Stimulated activated CD4-positive, alpha-beta T cell treated with anti-CD3 and anti-CD28 coated beads, Interleukin-4, amount 100 ng/mL, for 1 hour (primary cell): ENCODE measurements around the gene FN3K.
"Not testable (repeated sequence)": the region's sequence is repeated elsewhere in the genome, so short reads cannot be mapped to it uniquely, and the experiment has no call there.

ENCODE experiments used
- DNase-seq: peaks from one replicate; pipeline ENCODE4 v3.0.0-alpha.2; 2020

The FN3K gene

DNA sequence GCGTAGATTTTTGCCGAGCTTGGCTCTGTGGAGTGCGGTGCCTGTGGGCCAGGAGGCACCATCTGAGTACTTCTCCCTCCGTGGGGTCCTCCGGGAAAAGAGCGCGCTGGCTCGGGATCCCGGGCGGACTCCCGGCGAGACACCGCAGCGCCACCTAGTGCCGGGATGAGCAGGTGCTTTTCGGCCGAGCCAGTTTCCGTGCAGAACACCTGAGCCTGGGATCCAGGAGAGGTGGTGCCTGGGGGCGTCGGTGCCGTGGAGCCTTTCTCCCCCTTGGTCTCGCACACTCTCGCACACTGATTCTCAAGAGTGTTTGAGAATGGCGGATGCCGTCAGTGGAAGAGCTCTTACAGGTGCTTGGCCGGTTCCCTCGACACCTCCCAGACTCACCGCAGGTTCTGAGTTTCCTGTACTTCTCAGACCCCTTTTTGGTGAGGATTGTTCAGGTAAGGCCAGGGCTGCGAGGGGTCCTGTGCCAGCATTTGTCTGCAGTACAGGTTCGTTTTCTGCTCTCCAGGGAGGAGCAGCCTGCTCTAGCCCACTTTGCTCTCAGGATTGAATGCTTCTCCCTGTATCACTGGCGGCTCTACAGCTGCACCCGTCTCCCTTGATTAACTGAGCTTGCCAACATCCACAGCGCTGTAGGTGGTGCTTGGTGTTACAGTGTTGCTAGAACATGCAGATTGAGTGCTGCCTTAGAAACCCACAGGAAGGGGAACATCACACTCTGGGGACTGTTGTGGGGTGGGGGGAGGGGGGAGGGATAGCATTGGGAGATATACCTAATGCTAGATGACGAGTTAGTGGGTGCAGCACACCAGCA is 39.8 kb downstream of the FN3K start:
- DNase-seq: peak; percentile 41

DNA sequence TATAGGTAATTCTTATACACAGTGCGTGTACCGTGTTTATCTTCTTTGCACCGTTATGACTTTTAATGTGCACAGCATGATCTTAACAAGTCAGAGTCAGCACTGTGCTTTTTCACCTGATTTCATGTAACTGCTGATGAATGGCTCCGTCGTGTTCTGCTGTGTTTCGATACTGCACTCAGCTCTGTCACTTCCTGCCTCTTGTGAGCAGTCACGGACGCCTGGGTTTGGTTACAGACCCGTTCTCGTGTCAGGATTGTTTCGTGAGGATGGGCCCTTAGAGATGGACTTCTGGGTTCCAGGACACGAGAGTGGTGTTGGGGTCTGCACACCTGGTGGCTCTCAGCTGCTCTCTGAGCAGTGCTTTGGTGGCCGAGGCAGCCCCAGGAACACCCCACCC is 41.0 kb downstream of the FN3K start:
- no peak for DNase-seq

DNA sequence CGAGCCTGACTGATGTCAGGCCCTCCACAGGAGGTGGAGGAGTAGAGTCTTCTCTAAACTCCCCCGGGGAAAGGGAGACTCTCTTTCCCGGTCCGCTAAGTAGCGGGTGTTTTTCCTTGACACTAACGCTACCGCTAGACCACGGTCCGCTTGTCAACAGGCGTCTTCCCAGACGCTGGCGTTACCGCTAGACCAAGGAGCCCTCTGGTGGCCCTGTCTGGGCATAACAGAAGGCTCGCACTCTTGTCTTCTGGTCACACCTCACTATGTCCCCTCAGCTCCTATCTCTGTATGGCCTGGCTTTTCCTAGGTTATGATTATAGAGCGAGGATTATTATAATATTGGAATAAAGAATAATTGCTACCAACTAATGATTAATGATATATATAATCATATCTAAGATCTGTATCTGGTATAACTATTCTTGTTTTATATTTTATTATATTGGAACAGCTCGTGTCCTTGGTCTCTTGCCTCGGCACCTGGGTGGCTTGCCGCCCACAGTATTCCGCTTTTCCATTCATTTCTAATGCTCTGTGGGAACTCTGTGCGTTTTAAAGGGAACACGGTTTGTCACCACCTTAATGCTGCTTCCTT is 42.5 kb downstream of the FN3K start:
- DNase-seq: not testable (repeated sequence)

DNA sequence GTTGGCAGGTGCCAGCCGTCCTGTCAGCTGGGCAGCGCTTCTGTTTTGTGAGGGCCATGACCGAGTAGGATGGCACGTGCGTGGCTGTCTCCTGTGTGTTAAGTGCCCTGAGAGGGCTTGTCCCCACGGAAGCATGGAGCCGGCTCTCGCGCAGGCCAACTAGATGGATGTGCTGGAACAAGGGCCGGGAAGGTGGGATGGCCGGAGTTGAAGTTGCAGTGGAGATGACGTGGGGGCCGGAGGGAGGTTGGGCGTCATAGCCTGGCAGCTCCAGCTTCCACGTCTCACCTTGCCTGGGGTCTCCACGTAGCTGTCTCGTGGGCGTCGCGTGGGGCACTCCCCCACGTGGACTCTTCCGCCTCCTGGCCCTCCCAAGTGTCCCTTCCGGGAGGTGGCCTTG is 44.1 kb downstream of the FN3K start:
- DNase-seq: no peak

DNA sequence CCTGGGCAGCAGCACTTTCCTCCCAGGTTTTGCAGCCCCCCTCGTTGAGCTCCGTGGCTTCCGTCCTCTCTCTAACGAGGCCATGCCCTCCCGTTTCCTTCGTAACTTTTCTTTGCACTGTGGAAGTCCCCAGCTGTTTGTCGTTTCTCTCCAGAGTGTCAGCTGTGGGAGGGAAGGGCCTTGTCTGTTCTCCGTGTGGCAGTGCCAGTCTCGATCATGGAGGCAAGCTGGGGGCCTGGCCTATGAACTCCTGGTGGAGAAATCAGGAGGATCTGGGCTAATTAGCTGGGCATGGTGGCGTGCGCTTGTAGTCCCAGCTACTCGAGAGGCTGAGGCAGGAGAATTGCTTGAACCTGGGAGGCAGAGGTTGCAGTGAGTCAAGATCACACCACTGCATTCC is 44.8 kb downstream of the FN3K start:
- no peak for DNase-seq

DNA sequence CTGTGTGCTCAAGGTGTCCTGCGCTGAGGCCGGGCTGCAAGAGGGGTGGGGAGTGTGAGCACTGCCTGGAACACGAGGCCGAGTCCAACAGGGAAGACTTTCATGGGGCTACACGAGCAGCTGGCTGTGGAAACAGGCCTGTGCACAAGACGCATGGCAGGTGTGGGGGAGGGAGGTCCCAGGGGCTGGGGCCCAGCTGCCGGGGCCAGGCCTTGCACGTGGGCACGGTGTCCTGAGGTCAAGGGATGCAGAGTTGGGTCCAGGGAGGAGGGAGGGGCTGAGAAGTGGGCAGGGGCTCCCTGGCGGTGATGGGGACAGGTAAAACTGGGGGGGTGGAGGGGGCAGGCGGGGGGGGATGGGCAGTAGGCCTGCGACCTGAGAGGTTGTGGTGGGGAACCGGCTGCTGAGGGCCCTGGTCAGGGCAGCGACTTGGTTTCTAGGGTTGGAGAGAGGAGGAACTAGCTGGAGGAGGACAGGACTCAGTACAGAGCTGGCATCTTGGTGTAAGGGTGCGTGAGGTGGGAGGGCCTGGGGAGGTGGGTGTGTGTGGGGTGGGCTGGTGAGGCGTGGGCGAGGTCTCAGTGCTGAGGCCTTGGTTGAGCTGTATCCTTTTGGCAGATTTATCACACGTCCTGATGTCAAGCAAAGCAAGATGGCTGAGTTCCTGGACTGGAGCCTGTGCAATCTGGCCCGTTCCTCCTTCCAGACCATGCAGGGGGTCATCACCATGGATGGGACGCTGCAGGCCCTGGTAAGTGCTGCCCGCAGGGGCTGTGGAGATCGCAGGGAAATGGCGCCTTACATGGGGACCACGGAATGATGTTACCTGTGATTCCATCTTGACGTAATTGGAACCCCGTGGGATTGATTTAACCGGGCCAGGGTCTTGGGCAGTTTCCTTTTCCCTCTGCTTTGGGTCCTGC is 45.8 kb downstream of the FN3K start:
- DNase-seq: no peak

DNA sequence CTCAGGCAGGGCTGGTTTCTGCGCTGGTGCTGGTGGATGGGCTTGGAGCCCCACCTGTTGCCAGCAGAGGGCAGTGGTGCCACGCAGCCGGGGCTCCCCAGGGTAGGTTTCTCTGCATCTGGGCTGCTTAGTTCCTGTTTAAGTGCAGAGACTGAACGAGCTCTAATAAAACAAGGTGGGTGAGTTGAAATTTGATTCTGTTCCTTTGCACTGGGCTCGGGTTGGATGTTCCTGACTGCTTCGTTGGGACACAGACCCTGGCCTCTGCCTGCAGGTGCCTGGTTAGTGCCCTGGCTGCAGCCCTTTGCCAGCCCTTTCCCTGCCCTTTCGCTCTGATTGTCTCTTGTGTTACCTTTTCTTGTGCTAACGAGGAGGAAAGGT is 46.5 kb downstream of the FN3K start:
- DNase-seq: peak; percentile 83

DNA sequence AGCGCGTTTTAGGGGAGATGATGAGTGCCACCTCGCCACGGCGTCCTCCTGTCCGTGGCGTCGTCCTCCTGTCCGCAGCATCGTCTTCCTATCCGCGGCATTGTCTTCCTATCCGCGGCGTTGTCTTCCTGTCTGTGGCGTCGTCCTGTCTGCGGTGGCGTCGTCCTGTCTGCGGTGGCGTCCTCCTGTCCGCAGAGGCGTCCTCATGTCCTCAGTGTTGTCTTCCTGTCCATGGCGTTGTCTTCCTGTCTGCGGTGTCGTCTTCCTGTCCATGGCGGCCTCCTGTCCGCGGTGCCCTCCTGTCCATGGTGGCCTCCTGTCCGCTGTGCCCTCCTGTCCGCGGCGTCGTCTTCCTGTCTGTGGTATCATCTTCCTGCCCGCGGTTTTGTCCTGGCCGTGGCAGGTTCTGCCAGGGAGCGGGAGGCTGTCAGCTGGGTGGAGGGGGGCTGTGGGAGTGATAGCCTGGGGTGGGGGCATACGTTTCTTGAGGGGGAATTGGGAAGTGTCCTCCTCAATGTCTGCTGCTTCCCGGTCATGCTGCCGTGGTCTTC is 47.3 kb downstream of the FN3K start:
- DNase-seq: no peak

DNA sequence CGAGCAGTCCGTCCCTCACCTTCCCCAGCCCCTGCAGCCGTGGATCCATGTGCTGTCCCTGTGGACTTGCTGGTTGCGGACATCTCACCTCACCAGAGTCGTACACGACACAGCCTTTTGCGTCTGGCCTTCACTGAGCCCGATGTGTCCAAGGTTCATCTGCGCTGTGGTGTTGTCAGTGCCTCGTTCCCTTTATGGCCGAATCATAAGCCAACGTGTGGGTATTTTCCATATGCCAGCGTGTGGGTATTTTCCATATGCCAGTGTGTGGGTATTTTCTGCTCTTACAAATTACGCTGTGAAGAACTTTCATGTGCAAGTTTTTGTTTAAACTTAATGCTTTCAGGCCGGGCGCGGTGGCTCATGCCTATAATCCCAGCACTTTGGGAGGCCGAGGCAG is 48.1 kb downstream of the FN3K start:
- no peak for DNase-seq

DNA sequence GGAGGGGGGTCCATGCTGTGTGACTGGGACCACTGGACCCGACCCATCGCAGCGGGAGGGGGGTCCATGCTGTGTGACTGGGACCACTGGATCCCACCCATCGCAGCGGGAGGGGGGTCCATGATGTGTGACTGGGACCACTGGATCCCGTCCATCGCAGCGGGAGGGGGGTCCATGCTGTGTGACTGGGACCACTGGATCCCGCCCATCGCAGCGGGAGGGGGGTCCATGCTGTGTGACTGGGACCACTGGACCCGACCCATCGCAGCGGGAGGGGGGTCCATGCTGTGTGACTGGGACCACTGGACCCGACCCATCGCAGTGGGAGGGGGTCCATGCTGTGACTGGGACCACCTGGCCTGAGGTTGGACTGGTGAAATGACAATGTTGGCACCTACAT is 50.2 kb downstream of the FN3K start:
- DNase-seq: not testable (repeated sequence)

DNA sequence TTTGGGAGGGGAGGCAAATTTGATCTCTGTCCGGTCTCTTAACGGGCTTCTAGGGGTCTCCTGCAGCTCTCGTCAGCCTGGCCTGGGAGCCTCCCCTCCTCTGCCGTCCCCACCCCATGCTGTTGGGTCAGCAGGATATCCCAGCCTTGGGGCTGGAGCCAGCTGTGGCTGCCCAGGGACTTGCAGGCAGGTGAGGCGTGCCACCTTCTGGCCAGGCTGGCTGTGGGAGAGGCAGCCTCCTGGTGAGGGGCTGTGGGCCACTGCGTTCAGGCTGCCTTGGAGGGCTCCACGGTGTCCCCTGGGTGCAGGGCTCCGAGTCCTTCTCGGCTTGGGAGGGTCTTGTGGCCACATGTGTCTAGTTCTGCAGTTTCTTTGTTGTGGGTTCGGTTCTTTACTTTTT is 51.0 kb downstream of the FN3K start:
- DNase-seq: no peak

DNA sequence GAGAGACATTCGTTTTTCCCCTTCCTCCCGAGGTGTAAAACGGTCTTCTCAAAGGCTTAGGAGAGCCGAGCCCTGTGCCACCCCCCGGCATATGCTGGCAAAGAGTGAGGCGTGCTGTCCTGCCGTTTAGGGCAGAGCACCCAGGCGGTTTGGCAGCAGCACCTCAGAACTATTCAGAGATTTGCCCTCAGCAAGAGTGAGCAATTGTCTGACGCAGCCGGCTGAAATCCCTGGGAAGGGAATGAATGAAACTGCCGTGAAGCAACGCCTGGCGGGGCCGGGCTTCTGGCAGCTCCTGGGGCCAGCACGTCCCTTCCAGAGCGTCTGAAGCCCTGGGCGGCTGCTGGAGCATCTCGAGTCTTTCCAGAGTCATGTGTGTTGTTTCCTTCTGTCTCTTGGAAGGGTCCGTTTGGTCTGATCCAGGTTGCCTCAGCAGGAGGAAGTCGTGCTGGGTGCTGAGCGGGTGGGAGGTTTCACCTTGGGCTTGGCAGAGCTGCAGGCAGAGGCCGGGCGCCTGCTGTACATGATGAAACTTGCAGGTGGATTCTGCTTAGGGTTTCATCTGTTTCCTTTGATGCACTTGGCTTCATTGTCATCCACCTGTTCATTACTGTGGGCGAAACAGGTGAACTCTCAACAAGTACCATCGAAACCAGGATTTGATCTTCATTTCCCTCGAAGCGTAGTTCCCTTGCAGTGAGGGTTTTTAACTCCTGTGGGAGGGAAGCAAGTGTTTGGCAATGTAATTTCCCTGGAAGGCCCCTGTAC is 51.9 kb downstream of the FN3K start:
- no peak for DNase-seq

DNA sequence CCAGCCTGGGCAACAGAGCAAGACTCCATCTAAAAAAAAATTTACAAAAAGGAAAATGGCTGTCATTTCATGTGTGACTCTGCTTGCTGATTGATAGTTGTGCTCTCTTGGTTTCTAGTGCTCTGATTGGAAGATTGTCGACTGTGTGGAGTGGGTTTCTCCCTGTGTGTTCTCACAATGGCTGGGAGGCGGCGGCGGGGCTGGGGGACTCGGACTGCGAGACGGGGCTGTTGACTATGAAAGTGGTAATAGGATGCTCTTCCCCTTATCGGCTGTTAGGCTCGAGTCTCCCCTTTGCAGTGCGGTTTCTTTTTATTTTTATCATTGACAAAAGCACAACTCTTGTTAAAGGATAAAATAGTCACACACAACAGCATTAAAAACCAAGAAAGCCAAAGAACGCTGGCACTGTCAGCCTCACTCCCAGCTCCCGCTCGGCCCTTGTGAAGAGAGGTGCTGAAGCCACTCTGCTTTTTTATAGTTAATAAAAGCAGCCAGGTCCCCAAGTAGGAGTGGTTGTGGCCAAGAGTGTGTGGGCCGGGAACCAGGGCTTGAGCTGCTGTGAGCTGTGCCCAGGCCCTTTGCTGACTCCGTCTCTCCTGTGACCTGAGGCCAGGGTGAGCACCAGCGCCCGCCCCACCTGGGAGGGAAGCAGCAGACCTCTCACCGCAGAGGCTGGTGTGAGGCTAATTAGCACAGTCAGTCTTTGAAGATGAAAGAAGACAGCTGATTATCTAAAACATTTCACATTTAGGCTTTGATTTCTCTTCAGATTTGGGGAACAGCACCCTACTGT is 53.0 kb downstream of the FN3K start:
- DNase-seq: no peak

DNA sequence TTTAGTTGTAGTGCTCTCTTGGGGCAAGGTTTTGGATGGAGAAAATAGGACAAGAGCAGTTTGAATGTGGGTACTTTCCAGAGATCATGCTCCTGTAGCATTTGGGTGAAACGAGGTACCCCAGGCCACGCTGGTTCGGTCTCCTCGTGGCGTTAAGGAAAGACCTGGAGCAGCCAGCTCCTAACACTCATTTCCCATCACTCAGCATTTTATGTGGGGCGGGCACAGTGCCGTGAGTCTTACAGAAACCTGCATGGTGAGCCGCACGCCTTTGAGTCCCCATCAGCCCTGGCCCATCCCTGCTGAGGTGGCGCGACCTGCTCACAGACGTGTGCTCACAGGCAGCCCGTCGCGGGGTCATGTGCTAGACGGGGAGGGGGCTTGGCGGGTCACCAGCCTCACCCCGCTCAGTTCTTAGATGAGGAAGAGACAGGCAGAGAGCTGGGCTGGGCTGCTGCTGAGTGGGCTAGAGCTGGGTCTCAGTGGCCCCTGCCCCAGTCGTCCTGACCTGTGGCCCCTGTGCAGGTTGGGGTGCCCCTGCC is 53.7 kb downstream of the FN3K start:
- no peak for DNase-seq

DNA sequence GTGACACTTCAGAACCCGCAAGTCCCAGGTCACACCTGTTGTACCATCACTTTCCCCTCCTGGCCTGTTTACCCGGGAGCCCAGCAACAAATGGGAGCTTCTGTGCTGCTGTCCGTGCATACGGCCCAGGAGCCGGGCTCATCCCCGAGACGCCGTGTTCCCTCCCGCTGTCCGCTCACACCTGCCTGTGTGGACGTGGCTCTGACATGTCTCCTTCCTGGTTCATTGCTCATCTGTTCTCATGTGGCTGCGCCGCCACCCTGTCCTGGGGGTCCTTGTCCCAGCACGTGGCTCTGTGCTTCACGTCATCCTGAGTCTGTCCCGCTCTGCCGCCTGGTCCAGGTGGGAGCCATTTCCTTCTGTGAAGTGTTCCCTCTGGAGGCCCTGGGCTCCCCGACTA is 54.4 kb downstream of the FN3K start:
- DNase-seq: no peak

DNA sequence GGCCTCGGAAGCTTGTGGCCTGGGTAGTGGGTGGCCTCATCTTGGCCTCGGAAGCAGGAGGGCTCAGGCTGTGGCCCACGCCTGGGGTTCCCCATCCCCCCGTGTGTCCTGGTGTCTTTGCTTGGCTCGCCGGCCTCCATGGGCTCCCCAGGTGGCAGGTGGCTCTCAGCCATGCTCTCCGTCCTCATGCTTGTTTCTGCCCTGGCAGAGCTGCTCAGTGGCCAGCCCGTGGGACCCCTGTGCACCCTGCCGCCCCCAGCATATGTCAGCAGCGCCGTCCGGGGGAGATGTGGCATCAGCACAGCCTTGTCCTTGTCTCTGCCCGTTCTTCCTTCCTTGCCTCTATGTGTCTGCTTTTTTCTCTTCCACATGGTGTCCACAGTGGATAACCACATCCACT is 55.0 kb downstream of the FN3K start:
- DNase-seq: no peak

DNA sequence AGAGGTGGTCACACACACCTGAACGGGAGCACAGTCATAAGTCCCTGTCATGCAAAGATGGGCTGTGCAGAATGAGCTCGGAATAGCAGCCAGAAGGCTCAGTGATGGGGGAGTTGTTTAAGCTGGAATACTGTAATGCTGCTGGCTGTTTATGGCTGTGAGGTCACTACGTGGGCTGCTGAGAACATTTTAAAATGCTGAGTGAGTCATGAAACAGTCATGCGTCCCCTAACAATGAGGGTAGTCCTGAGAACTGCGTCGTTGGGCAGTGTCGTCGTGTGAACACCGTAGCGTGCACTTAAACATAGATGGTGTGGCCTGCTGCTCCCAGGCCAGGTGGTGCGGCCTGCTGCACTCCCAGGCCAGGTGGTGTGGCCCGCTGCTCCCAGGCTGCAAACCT is 56.1 kb downstream of the FN3K start:
- no peak for DNase-seq

DNA sequence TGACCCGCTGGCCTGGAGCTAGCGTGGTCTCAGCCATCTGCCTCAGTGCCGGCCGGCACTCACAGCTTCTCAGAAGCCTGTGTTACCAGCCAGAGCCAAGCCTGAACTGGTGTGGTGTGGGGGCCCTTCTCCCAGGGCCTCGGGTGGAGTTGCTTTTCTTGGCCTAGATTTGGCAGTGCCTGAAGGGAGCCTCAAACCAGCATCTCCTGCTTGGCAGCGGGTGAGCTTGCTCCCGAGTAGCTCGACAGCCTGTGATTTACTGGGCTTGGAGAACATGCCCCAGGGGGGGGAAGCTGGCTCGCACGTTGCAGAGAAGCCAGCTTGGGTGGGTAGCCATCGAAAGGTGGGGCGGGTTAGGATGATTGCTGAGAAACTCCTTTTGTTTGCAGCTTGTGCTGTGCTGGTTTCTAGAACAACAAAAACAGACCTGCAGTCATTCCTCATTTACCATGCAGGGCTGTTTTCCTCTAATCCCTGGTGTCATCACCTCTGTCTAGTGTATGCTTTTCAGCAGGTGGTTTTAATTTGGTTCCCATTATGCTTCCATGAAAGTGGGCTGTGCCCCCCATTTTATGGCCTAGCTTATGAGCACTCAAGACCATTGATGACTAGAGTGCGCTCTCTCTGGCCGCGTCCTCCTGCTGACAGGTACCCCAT is 58.7 kb downstream of the FN3K start:
- DNase-seq: no peak

DNA sequence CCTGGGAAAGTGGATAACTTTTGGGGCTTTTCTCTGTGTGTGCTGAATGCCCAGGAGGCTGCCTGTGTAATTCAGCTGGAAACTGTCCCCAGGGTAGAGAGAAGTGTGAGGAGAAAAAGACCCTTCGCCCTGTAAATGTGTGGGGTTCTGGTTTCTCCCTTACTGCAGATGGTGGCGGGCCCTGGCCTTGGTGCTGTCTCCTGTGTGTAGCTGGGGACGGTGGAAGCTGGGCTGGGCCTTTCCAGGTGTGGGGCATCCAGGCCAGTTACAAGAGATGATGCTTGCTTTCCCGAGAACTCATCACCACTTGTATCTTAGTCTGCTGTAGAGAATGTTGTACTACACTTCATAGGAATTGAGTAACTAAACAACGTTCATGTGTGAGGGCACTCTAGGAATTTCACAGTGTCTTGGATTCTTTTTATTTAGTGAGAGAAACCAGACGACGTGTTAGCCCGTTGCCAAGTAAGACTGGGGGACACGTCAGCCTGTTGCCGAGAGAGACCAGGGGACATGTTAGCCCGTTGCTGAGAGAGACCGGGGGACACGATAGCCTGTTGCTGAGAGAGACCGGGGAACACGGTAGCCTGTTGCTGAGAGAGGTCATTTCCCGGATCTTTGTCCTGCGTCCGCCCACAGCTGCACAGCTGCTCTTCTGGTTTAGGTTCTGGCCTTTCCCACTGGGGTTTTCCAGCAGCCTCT is 59.5 kb downstream of the FN3K start:
- no peak for DNase-seq

DNA sequence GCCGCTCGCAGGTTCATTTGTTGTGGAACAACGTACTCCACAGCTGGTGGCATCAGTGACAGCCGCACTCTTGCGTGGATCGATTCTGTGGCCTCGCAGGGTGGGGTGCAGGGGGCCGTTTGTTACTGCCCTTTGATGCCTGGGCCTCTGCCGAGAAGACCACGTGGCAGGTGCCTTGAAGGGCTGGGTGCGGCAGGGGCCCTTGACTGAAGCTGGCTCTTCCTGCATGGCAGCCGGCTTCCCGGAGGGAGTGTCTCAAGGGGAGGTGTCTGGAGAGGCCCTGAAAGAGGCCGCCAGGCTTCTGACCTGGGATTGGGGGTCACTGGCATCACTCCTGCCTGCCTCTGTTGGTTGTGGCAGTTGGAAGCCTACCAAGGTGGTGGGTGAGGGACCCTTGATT is 60.2 kb downstream of the FN3K start:
- no peak for DNase-seq
